A549 (cell line): ENCODE results near the gene STARD4. TPM values are rescaled to one million over a fixed set of nuclear protein-coding genes. Genes with fewer than 3 reads are reported as not detected.

ENCODE experiments used
- polyA plus RNA-seq, 4 experiments: library from polyadenylated mRNA; depleted of rRNA in 3 of 4; stranded (reverse); fragments of >200 nt; fragmentation: RNase III in 1 of 4; extraction: RNeasy Plus Mini Kit Qiagen cat#74134 plus additional on column Dnase treatment in 1 of 4; gene quantifications; 2 replicates in 3 of 4; 3 replicates in 1 of 4; pipeline ENCODE4 v1.2.3, GENCODE V29; 2011 to 2017

The STARD4 gene
- polyA plus RNA-seq, 2 of the 4 experiments (the other 2 are of a cell fraction) = 14.0 to 15.9 TPM

Other genes starting within 250 kb of the STARD4 start
- gene NREP, start 244.7 kb upstream of the STARD4 start, polyA plus RNA-seq (2011; rRNA removed) = 24.5 and 28.1 TPM in 2 replicates
- gene NREP, start 244.7 kb upstream of the STARD4 start, polyA plus RNA-seq (2017; fragmentation: RNase III; extraction: RNeasy Plus Mini Kit Qiagen cat#74134 plus additional on column Dnase treatment) = 6.3 to 11.0 TPM (median 8.7 TPM) in 3 replicates